Fibroblast of lung (primary cell): ENCODE data around the gene OPA1. TPM values are rescaled to one million over a fixed set of nuclear protein-coding genes. Genes with fewer than 3 reads are reported as not detected.

Experiments used
- DNase-seq, 2 donors: peaks; one replicate each; pipeline versions ENCODE4 v3.0.0 to v3.0.0-alpha.2; 2010; ENCODE audit warnings: low read depth in 2 of 2
- H2AFZ ChIP-seq: 2 replicates; pipeline ENCODE4 v1.5.1; 2012; ENCODE audit warnings: low read length, control low read depth, inconsistent platforms
- H3K27ac ChIP-seq: 2 replicates; pipeline ENCODE4 v1.5.1; 2011; ENCODE audit warnings: low read length, control low read depth; ENCODE audit not compliant: insufficient read depth
- H3K27me3 ChIP-seq: 2 replicates; pipeline ENCODE4 v1.5.1; 2011; ENCODE audit warnings: mild to moderate bottlenecking, low read length; ENCODE audit not compliant: control insufficient read depth, insufficient read depth
- H3K36me3 ChIP-seq: 2 replicates; pipeline ENCODE4 v1.5.1; 2011; ENCODE audit warnings: low read length; ENCODE audit not compliant: control insufficient read depth, insufficient read depth
- H3K4me1 ChIP-seq: 2 replicates; pipeline ENCODE4 v1.5.1; 2011; ENCODE audit warnings: low read length; ENCODE audit not compliant: control insufficient read depth, insufficient read depth; ENCODE audit errors: extremely low read depth
- H3K4me2 ChIP-seq: 2 replicates; pipeline ENCODE4 v1.5.1; 2011; ENCODE audit warnings: low read length, control low read depth; ENCODE audit not compliant: insufficient read depth; ENCODE audit errors: extremely low read depth
- H3K4me3 ChIP-seq, 4 experiments: fragments of 200-600 bp in 1 of 4; sonication (generic) in 1 of 4; replicated peaks in 1 of 4; 2 replicates each; pipeline ENCODE4 v1.5.1; 2011 to 2016; ENCODE audit warnings: low read length in 4 of 4, low read depth in 3 of 4, mild to moderate bottlenecking in 3 of 4, control low read depth in 2 of 4, inconsistent platforms in 1 of 4, mixed read lengths in 1 of 4; ENCODE audit not compliant: insufficient read depth in 1 of 4; ENCODE audit errors: control extremely low read depth in 1 of 4
- H3K79me2 ChIP-seq: 2 replicates; pipeline ENCODE4 v1.5.1; 2012; ENCODE audit warnings: mild to moderate bottlenecking, low read length, inconsistent platforms; ENCODE audit not compliant: control insufficient read depth, insufficient read depth
- H3K9ac ChIP-seq: 2 replicates; pipeline ENCODE4 v1.5.1; 2011; ENCODE audit warnings: mild to moderate bottlenecking, low read length, control low read depth; ENCODE audit not compliant: insufficient read depth
- H3K9me3 ChIP-seq: 2 replicates; pipeline ENCODE4 v1.5.1; 2012; ENCODE audit warnings: low read depth, low read length; ENCODE audit not compliant: control insufficient read depth, insufficient read depth
- H4K20me1 ChIP-seq: 2 replicates; pipeline ENCODE4 v1.5.1; 2011; ENCODE audit warnings: low read length; ENCODE audit not compliant: control insufficient read depth, insufficient read depth; ENCODE audit errors: extremely low read depth
- EZH2 ChIP-seq: IDR thresholded peaks from 2 replicates; pipeline ENCODE4 v1.5.1; 2012; ENCODE audit warnings: low read length, control low read depth, mild to moderate bottlenecking; ENCODE audit errors: missing control alignments
- polyA plus RNA-seq, 2 donors: library from polyadenylated mRNA; depleted of rRNA in 1 of 2; stranded (reverse) in 1 of 2; unstranded in 1 of 2; fragments of >200 nt; gene quantifications; 2 replicates each; pipeline ENCODE4 v1.2.1, GENCODE V29; 2011 to 2012; ENCODE audit warnings: missing spikeins in 1 of 2
- total RNA-seq: library from RNA; depleted of rRNA; stranded (reverse); fragments of >200 nt; gene quantifications from 2 replicates; pipeline ENCODE4 v1.2.1, GENCODE V29; 2014
- TF ChIP-seq, protein P1 (sequence below), 2 donors: IDR thresholded peaks in 1 of 2; conservative IDR thresholded peaks in 1 of 2; 1 replicate in 1 of 2; 2 replicates in 1 of 2; pipeline ENCODE4 v1.5.1; 2011 to 2012; ENCODE audit warnings: low read length in 2 of 2, control low read depth in 1 of 2, inconsistent platforms in 1 of 2, low read depth in 1 of 2, mild to moderate bottlenecking in 1 of 2

The OPA1 gene
- total and polyA plus RNA-seq, 2 donors (not counting 1 experiment from before 2014, with no cell fraction given): 40.6 to 63.9 TPM

DNA sequence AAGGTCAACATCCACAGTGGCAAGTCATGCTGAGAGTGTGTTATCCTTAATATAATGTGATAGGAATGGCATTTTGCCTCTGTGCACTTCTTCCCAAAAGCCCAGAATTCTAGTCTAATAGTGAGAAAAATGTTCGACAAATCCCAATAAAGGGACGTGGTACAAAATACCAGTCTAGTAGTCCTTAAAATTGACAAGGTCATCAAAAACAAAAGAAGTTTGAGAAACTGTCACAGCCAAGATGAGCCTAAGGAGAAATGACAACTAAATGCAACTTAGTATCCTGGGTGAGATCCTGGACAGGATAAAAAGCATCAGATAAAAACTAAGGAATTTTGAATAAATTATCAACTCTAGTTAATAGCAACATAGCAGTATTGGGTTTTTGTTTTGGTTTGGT lies 23.9 kb upstream of the OPA1 start:
- no peak for TF ChIP-seq EZH2
- TF ChIP-seq, protein P1, sequence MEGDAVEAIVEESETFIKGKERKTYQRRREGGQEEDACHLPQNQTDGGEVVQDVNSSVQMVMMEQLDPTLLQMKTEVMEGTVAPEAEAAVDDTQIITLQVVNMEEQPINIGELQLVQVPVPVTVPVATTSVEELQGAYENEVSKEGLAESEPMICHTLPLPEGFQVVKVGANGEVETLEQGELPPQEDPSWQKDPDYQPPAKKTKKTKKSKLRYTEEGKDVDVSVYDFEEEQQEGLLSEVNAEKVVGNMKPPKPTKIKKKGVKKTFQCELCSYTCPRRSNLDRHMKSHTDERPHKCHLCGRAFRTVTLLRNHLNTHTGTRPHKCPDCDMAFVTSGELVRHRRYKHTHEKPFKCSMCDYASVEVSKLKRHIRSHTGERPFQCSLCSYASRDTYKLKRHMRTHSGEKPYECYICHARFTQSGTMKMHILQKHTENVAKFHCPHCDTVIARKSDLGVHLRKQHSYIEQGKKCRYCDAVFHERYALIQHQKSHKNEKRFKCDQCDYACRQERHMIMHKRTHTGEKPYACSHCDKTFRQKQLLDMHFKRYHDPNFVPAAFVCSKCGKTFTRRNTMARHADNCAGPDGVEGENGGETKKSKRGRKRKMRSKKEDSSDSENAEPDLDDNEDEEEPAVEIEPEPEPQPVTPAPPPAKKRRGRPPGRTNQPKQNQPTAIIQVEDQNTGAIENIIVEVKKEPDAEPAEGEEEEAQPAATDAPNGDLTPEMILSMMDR (conservative IDR thresholded peaks at IDR 0.05 in 1 of 2, IDR thresholded peaks at IDR 0.05 in 1 of 2; ENCODE audit: low read depth in 1 of 2, low read length in 2 of 2): no peak

DNA sequence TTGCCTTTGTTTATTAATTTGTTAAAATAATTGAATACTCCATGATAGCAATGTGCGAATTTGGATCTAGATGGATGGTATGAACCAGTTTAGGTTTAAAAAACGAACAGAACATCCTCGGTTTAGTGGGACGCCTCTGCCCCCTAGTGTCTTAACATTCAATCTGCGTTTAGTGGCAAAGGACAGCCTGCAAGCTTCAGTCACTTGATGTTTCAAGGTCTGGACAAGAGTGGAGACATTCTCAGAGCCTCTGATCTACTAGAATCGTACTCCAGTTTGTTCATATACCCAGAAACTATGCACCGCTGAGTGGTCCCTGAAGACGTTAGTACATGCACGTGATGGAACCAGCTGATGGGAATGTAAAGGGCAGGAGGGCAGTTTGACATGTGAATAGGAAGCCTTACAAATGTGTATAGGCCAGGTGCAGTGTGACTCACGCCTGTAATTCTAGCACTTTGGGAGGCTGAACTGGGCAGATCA lies 20.5 kb upstream of the OPA1 start:
- no peak for TF ChIP-seq EZH2
- TF ChIP-seq, protein P1 (conservative IDR thresholded peaks at IDR 0.05 in 1 of 2, IDR thresholded peaks at IDR 0.05 in 1 of 2; ENCODE audit: low read depth in 1 of 2, low read length in 2 of 2): peak; percentile 84 to 90
- H3K27me3 ChIP-seq: no peaks in the 10 kb centered on the region
- H2AFZ ChIP-seq: no peak overlapping the region
- no peak overlapping the region for H3K27ac ChIP-seq
- H3K4me2 ChIP-seq: no peak overlapping the region
- H3K4me3 ChIP-seq: no peak overlapping the region
- H3K9ac ChIP-seq: no peak overlapping the region
- DNase-seq: peak; percentile 51 to 70
- H3K36me3 ChIP-seq: no peaks in the 10 kb centered on the region
- H3K79me2 ChIP-seq: no peaks in the 10 kb centered on the region
- H4K20me1 ChIP-seq: no peaks in the 10 kb centered on the region
- no peaks in the 10 kb centered on the region for H3K9me3 ChIP-seq
- H3K4me1 ChIP-seq: no peaks in the 10 kb centered on the region

More for the DNA sequence above, 23.9 kb upstream of the OPA1 start:
- H3K9me3 ChIP-seq: no peaks in the 10 kb centered on the region
- no peaks in the 10 kb centered on the region for H4K20me1 ChIP-seq
- no peak for DNase-seq
- no peak overlapping the region for H2AFZ ChIP-seq
- H3K27ac ChIP-seq: no peak overlapping the region
- no peak overlapping the region for H3K4me3 ChIP-seq
- no peaks in the 10 kb centered on the region for H3K27me3 ChIP-seq
- no peaks in the 10 kb centered on the region for H3K79me2 ChIP-seq
- no peak overlapping the region for H3K9ac ChIP-seq
- H3K4me1 ChIP-seq: no peaks in the 10 kb centered on the region
- no peak overlapping the region for H3K4me2 ChIP-seq
- H3K36me3 ChIP-seq: no peaks in the 10 kb centered on the region

DNA sequence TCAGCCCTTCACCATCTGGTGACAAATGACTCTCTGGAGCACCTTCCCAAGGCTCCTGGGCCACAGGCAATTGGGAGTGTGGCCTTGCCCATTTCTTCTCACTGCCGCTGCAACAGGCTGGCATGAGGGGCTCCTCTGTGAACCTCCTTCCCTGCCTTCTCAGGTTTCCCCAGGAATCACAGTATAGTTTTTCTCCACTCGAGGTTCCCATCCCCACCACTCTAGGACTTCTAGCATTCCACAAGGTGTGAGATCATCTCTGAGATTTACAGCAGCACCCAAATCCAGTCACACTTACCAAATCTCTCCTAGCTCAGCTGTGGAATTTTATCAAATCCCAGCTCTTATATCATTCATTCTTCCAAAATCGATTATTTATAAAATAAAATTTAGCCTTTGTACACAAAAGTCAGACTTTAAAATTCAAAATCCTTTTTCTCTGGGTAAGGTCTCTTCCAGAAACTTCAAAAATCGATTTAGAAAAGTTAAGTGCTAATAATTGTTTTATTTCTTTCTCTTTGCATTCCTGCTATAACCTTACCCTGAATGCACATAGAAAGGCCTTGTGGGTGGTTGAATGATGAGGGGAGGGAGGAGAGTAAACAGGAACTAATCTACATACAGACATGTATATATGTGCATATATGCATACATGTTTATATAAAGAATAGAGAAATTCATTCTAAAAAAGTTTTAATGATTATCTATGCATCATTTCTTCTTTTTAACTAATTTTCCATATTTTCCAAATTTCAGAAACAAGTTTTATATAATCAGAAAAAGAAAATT lies 19.4 kb upstream of the OPA1 start:
- H3K9me3 ChIP-seq: no peaks in the 10 kb centered on the region
- no peak overlapping the region for H3K4me2 ChIP-seq
- DNase-seq: peak in 1 of 2 donors; percentile 49
- H3K36me3 ChIP-seq: no peaks in the 10 kb centered on the region
- H3K4me3 ChIP-seq: no peak overlapping the region
- H3K79me2 ChIP-seq: no peaks in the 10 kb centered on the region
- no peak overlapping the region for H3K9ac ChIP-seq
- no peaks in the 10 kb centered on the region for H4K20me1 ChIP-seq
- H2AFZ ChIP-seq: no peak overlapping the region
- no peak overlapping the region for H3K27ac ChIP-seq
- no peak for TF ChIP-seq EZH2
- TF ChIP-seq, protein P1 (conservative IDR thresholded peaks at IDR 0.05 in 1 of 2, IDR thresholded peaks at IDR 0.05 in 1 of 2; ENCODE audit: low read depth in 1 of 2, low read length in 2 of 2): no peak
- no peaks in the 10 kb centered on the region for H3K4me1 ChIP-seq
- no peaks in the 10 kb centered on the region for H3K27me3 ChIP-seq
